HG03378 (cell line): Measurements from ENCODE around the gene HSPA2.
"Not testable (repeated sequence)": the region's sequence is repeated elsewhere in the genome, so short reads cannot be mapped to it uniquely, and the experiment has no call there.

Experiments
- ATAC-seq: cut with Tn5 transposase; IDR thresholded peaks from one replicate; pipeline ENCODE4 v1.9.1; 2021; ENCODE audit warnings: mild to moderate bottlenecking, moderate library complexity; ENCODE audit not compliant: unreplicated experiment

HSPA2 gene

DNA sequence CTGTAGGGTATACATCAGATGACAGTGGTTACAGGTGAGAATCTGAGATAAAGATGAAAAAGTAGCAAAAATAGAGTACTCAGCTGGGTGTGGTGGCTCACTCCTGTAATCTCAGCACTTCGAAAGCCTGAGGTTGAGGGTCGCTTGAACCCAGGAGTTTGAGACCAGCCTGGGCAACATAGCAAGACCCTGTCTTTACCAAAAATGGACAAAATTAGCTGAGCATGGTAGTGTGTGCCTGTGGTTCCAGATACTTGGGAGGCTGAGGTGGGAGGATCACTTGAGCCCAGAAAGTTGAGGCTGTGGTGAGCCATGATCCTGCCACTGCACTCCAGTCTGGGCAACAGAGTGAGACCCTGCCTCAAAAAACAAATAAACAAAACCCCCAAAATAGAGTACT is 17.7 kb downstream of the HSPA2 start:
- not testable (repeated sequence) for ATAC-seq

DNA sequence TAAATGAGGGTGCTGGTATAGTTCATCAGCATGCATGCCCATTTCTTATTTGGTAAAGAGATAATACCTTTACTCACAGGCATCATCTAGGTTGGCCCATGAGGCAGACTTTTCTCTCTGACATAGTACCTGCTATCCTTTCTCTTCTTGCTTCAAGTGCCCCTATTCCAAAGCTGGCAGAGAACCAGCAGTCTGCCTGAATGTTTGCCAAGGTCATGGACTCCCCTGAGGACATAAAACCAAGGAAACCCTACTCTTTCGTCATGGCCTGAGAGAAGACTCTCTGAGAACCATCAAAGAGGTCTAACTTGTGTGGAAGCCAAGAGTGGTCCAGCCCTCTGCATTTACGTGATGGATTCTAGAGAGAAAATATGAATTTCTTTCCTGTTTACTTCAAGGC is 21.1 kb downstream of the HSPA2 start:
- no peak for ATAC-seq

DNA sequence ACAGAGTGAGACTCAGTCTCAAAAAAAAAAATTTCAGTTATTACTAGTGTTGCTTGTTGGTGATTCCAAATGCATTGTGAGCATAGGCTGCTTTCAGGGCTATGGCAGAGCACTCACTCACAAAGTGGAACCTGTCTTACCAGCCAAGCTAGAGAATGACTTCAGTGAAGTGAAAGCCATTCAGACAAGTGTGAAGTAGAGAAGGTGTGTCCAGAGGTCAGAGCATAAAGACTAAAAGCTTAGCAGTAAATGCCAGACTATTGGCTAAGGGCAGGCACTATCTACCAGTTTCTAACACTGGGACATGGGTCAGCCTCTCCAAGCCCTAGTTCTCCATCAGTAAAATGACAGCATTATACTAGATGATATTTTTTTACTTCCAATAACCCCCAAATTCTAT is 21.9 kb downstream of the HSPA2 start:
- ATAC-seq = no peak

DNA sequence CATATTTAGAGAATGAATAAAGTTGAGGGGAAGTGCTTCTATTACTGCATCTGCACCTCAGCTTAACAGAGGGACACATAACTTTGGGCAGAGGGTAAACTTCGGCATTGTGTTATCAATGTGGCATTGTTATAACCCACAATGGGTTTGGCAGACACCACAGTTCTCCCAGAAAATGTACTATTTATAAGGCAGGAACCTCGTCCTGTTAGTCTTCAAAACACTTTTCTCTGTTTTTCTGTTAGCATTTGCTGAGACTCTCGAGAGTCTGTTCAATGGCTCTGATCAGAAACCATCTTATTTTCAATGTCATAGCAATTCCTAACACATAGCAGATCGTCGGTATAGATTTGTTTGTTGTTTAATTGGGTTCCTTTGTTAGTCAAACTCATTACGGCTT is 23.2 kb downstream of the HSPA2 start:
- no peak for ATAC-seq

DNA sequence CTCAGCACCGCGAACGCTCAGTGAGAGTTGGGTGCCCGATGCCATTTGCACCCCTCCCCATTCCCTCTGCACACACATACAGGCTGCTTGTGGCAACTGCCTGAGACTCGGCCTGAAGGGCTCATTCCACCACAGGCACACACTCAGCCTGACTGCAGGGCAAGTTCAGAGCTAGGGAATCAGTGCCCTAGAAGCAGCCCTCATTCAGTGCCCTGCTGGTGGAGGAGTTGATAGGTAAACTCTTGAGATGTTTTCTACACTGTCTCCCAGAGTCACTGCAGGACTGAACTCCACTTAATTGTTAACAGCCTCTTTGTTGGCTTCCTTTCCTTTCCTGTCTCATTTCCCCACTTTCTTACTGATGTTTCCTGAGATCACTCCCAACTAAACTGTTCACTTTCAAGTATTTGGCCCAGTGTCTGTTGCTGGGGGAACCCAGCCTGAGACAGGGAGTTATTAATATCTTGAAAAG is 26.1 kb downstream of the HSPA2 start:
- no peak for ATAC-seq

DNA sequence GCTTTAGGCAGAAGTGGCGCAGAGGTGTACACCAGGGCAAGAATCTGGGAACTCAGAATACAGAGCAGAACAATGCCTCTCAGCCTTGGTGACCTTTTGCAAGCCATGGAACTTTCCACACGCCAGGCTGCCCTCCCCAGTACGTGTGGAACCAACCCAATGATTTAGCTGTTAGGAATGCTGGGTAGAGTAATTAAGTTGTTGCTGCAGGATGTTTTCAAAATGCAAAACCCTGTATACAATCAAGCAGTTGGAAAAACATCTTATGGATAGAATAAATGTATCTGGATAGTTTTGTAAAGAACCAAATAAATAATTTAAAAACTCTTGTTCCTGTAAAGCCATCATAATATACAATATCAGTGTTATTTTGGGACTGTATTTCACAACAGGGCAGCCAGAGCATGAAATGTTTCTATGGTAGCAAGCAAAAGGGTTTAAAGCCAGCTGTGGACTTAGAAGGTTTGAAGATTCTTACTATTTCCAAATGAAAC is 28.6 kb downstream of the HSPA2 start:
- no peak for ATAC-seq

DNA sequence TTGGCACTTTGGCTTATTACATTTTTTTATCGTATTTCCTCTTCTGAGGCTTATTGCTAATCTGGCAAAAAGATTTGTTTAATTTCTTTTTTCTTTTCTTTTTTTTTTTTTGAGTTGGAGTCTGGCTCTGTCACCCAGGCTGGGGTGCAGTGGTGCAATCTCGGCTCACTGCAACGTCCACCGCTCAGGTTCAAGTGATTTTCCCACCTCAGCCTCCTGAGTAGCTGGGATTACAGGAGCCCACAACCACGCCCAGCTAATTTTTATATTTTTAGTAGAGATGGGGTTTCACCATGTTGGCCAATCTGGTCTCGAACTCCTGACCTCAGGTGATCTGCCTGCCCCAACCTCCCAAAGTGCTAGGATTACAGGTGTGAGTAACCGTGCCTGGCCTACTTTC is 29.1 kb downstream of the HSPA2 start:
- not testable (repeated sequence) for ATAC-seq

DNA sequence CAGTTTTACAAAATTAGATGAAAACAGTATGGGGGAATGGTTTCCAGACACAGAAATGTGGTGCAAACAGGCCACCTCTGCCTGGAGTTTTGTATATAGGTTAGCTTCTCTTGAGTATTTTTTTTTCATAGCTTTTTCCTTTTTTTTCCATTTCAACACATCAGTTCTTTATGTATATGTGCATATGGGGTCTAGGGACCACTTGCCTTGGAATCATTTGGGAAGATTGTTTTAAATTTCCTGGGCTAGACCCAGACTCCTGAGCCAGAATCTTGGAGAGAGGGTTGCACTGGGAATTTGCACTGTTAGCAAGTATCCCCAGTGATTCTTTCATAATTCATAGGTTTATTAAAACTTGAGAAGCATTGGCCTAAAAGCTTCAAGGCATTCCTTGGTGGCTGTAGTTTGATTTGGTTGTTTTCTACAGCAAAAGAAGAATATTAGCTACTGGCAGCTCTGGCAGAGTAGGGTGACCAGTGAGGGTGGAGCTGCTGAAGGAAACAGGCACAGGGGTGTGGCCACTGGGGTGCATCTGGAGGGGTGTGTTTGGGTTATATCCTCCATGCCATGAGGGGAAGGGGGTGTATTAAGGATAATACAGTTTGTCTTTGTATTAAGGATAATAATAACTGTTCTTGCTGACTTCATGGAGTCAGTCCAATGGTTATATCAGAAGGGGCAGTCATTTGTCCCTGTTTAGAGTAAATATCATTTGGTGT is 32.0 kb downstream of the HSPA2 start:
- ATAC-seq = no peak

DNA sequence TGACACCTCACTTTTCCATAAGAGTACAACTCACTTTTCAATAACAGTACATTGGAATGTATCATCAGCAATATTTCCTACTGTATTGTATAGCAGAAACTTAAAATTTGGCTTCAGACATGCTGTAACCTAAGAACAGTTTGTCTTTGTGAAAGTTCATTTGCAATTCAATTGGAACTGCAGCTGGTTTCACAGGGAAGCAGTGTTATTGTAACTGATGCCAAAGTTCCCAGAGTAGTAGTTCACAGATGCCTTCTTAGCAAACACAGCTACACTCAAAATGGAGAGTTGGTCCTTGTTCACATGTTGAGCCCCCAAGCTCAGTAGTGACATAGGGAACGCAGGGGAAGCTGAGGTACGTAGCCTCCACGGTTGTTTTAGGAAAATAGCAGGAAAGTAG is 32.6 kb downstream of the HSPA2 start:
- ATAC-seq = no peak

DNA sequence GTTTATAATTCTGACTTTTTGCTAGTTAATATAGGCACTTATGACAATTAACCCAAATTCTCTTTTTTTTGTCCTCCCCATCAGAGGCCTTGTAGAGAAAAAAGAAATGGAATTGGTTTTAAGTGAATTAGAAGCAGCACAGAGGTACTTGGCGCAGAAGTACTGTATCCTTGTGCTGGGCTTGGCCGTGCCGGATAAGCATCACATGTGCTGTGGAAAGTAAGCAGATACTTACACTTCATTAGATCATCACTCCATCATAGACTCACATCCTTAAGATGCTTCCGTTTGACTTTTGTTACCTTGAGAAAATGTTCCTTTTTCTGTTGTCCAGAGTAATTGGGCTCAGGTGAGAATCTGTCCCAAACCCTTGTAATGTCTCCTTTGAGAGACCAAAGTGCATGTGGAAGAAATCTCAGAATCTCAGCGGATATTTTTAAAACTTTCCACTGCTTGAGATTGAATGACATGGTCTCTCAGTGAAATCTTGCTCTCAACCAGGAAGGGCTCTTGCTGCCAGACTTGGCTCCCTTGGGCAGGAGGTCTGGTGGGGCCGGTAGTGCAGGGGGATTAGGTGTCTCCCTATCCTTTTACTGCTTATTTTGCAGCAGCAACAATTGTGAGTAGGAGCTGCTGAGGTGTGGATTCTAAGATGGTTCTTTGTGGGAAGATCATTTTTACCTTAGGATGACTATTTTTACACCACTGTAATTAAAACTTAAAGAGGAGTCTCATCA is 34.0 kb downstream of the HSPA2 start:
- no peak for ATAC-seq

DNA sequence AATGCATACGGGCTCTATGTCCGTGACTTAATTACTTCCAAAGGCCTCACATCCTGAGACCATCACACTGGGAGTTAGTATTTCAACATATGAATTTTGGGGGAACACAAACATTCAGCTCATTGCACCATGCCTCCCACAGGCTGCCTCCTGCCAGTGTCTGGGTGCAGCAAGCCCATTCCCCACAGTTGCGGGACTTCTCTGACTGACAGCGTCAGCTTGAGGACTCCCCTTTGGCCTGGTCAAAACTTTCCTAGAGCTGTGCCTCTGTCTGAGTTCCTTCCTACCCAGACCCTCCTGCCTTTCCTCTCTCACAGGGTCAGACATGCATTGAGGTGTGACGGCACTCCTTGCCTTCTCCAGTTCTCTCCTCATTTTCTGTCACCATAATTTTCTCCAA is 36.7 kb downstream of the HSPA2 start:
- no peak for ATAC-seq

DNA sequence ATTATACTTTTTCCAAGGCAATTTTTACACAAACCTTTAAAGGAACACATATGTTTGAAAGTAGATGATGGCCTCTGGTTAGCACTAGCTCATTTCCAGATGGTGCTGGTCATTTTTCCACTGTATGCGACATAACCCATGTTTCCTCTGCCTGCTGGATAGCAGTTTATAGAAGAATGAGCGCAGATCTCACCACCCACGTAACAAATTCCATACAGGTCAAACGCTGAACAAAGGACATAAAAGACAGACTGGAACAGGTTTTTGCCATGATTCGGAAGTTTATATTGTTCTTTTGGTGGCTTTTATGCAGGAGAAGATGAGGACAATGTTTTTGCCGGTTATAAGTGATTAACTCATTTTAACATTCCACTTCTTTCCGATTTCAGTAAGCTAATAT is 39.9 kb downstream of the HSPA2 start:
- ATAC-seq = no peak

DNA sequence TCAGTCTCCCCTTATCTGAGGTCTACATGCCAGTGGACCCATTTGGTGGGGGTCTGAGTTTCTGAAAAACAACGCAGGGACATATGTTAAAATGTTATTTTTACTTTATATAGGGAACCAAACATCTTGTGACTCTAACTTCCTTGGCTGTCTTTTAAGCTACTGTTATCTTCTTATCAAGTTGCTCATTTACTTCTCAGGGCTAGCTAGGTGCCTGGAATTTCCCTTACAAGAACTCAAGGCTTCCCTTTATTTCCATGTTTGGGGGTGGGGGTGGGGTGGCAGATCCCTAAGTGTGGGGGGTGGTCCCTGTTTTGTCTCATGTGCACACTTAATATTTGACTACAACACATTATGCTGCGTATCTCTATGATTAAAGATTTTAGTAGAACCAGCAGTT is 40.8 kb downstream of the HSPA2 start:
- no peak for ATAC-seq

DNA sequence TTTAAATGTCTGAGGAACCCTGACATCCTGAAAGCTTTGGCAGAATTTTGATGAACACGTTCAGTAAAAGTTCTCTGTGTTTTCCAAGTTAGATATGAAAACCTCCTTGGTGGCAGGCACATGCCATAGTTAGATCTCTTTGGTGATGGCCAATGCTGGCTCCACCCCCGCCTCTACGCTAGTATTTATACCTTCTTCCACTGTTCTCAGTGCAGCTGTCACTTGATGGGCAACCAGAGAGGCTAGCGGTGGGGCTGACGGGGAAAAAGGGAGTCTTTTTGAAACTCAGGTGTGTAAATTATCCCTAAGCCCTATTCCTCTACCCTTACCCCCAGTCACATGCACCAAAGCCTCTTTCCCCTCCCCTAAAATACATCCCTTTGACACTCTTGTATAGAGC is 41.3 kb downstream of the HSPA2 start:
- no peak for ATAC-seq

DNA sequence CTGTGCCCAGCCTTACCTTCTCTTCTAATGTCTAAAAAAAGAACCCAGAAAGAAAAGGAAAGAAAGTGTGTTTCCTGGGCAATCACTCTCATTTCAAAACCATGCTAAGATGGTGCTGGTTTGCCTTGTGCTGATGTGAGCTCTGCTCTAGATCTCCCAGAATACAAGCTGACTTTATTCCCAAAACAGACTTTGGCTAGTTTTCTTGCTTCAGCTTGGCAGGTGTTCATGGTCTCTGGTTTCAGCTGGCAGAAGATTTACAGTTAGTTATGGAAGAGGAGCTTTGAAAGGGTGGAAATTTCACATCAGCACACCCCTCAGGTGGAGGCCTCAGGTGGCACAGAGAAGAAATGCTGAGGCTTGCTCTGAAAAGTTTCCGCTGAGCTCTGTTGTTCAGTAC is 43.6 kb downstream of the HSPA2 start:
- ATAC-seq = no peak

DNA sequence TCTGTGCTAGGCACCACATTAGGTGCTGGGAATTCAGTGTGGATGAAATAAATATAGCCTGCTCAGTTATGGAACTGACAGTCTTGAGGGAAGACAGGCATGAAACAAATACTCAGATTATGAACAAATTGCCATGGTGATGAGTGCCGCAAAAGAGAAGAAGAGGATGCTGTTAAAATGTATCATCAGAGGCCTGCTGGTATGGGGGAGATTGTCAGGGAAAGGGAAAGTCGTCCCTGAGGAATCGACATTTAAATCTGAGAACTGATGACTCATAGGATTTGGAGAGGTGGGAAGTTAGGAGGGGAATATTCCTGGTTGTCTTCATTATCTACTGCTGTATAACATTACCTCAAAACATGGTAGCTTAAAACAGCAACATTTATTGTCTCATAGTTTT is 51.3 kb downstream of the HSPA2 start:
- no peak for ATAC-seq
